GM12892 (cell line): Measurements from ENCODE around the gene KCNMA1.

Experiments
- DNase-seq: peaks from one replicate; pipeline ENCODE4 v3.0.0; 2011; ENCODE audit not compliant: insufficient read length
- FAIRE-seq: peaks from 2 replicates; lab custom pipeline; 2011; peaks lifted over from hg19 to GRCh38; lab: Jason Lieb, UNC
- POLR2A ChIP-seq: IDR thresholded peaks from 2 replicates; pipeline ENCODE4 v1.6.1; 2011; ENCODE audit warnings: low read depth, low read length, control low read depth
- POLR2AphosphoS5 ChIP-seq: IDR thresholded peaks from 2 replicates; pipeline ENCODE4 v1.6.1; 2011; ENCODE audit warnings: low read depth, low read length, control low read depth
- TAF1 ChIP-seq: IDR thresholded peaks from 2 replicates; pipeline ENCODE4 v1.6.1; 2011; ENCODE audit warnings: low read depth, mild to moderate bottlenecking, control low read depth, low read length, borderline replicate concordance

Gene KCNMA1

GRCh38 chr10:77204171-77204570, 433.4 kb downstream of the KCNMA1 start:
- DNase-seq (no peak), FAIRE-seq (no peak)
- TF ChIP-seq POLR2AphosphoS5 = no peak
- no peak for TF ChIP-seq POLR2A
- TF ChIP-seq TAF1 = no peak

DNA sequence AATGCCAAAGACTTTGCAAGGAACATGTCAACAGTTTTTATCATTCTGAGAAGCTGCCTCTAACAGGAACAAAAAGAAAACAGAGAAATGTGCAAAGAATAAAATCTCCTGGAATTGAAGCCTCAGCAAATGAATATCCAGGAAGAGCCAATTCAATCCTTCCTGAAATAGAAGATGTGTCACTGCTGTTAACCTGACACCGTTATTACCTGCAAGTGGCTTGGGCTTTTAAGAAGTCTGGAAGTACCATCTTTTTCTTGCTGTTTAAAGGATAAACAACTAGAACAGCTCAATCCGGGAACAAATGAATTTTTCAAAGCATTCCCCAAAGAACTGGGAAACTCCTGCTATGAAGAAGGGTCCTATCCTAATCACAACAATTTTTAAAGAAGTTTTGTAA, 434.8 kb downstream of the KCNMA1 start:
- TF ChIP-seq POLR2A (no peak), TAF1 (no peak), POLR2AphosphoS5 (no peak)
- no peak for FAIRE-seq
- DNase-seq = no peak

- FAIRE-seq = no peak
- no peak for DNase-seq
- TF ChIP-seq TAF1 (no peak), POLR2AphosphoS5 (no peak), POLR2A (no peak)
Measured at GRCh38 chr10:77201135-77202106, 436.2 kb downstream of the KCNMA1 start.

GRCh38 chr10:77197544-77197943, 440.1 kb downstream of the KCNMA1 start:
- FAIRE-seq = peak; percentile 79
- DNase-seq = no peak
- TF ChIP-seq TAF1 (no peak), POLR2A (no peak), POLR2AphosphoS5 (no peak)

DNA sequence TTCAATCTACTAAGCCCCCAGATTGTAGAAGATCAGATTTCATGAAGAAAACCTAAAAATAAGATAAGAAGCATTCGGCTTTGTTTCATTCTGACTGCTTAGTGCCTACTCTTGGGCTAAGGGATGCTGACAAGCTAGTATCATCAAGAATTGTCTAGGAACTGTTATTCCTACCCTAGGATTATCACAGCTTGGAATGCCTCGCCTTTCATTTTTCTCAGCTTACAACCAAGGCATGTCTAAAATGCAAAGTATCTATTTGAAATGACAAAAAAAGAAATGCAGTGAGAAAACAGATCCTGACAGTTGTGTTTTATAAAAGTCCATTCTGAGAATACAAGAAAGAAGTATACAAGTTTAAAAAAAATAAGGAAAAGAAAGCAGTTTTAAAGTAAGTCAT, 441.0 kb downstream of the KCNMA1 start:
- DNase-seq (no peak), FAIRE-seq (no peak)
- TF ChIP-seq TAF1 (no peak), POLR2A (no peak), POLR2AphosphoS5 (no peak)

- FAIRE-seq (no peak), DNase-seq (no peak)
- TF ChIP-seq POLR2AphosphoS5 = no peak
- no peak for TF ChIP-seq POLR2A
- TF ChIP-seq TAF1 = no peak
Measured at GRCh38 chr10:77195101-77195500, 442.5 kb downstream of the KCNMA1 start.

DNA sequence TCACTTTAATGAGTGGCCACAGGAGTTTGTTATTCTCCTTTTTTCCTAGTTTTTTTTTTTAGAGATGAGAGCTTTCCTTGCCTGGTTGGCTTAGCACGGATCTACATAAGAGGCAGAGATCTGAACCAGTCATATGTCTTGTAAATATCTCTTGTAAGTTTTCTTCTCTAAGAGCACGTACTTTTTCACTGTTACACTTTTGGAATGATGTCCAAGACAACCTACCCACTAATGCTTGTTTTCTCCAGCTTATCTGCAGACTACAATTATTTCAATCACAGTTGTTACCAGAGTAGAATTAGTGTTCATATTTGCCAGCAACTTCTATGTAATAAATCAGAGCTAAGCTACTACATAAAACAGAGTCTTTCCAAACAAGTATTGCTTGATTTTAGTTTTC, 444.6 kb downstream of the KCNMA1 start:
- no peak for TF ChIP-seq POLR2AphosphoS5
- no peak for TF ChIP-seq TAF1
- no peak for TF ChIP-seq POLR2A
- no peak for DNase-seq
- no peak for FAIRE-seq

DNA sequence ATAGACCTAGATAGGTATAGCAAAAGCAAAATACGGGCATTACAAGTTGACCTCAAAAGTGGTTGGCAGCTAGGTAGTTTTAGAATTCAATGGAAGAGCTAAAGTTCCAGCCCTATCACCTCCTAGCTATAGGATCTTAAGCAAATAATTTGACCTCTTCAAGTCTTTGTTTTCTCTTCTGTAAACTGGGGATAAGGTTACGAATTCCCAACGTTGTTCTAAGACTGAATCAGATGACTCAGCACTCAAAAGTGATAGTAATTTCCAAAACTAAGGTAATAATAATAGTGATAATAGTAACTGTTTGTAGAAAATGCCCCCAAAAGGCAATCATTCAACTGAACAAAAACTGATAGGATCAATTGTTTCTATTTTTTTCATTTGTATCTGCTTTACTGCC, 445.2 kb downstream of the KCNMA1 start:
- FAIRE-seq = no peak
- no peak for DNase-seq
- TF ChIP-seq TAF1 = no peak
- no peak for TF ChIP-seq POLR2A
- TF ChIP-seq POLR2AphosphoS5 = no peak

- FAIRE-seq (no peak), DNase-seq (no peak)
- no peak for TF ChIP-seq POLR2A
- TF ChIP-seq POLR2AphosphoS5 = no peak
- TF ChIP-seq TAF1 = no peak
Measured at GRCh38 chr10:77191324-77192049, 446.1 kb downstream of the KCNMA1 start.

DNA sequence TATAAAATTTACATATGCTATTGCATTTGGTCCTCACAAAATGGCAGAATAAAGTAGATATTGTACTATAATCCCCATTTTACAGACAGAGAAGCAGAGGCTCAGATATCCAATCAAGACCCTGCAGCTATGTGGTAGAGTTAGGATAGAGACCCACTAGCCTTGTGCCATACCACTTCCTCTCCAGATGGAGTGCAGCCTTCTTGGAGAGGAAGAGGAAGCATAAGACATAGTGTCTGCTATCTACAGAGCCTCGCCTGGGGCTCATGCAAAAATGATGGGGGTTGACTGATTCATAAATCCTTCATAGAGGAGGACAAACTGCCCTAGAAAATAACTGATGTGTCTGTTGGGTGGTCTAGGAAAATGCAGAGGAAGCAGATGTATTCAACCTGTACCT, 447.3 kb downstream of the KCNMA1 start:
- no peak for DNase-seq
- FAIRE-seq = no peak
- TF ChIP-seq POLR2A (no peak), POLR2AphosphoS5 (no peak), TAF1 (no peak)

DNA sequence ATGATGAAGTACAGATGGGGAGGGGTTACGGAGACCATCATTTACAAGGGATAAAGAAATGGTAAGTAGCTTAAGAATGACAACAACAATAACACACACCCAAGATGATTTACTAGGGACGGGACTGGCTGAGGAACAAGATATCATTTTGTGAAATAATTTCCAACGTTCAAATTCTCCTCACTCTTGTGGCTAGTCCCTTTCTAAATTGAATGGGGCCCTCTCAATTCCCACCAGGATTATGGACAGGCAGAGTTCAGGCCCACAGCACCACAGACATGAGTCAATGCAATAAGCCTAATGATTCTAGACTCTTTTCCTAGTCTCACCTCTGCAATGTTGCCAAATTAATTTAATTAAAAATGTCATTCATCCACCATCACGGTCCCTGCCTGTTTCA, 448.1 kb downstream of the KCNMA1 start:
- no peak for DNase-seq
- peak; percentile 65 for FAIRE-seq
- no peak for TF ChIP-seq POLR2AphosphoS5
- no peak for TF ChIP-seq POLR2A
- TF ChIP-seq TAF1 = no peak

DNA sequence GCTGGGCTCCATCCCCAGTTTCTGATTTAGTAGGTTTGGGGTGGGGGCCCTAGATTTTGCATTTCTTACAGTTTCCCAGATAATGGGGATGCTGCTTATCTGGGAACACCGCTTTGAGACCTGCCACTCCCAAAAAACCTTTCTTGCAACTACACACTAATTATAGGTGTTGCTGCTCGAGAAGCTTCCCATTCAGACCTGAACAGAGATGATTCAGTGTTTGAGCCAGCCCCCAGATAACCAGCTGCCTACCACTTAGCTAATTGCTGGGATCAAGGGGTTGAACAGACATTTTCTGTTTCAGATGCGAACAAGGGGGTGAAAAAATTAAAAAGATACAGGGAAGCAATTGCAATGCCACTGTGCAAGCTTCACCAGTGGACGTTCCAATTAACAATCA, 448.5 kb downstream of the KCNMA1 start:
- TF ChIP-seq POLR2AphosphoS5 (no peak), TAF1 (no peak), POLR2A (no peak)
- FAIRE-seq = no peak
- no peak for DNase-seq

DNA sequence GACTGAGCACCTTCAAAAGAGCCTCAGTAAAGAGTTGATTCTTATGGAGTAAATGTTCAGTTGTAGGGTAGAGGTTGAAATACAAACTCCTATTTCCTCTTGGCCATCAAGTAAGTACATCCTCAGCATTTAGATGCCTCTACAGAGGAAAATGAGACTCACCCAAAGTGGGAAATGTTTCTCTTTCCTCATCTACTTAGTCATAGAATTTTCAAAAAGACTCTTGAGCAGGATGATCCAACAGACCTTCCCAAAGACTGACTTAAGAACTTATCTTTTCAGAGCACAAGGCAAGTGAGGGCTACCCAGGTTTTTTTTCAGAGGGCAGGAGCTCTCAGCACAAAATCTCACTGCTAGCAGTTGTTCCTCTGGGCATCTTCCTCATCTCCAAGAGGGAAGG, 449.1 kb downstream of the KCNMA1 start:
- no peak for TF ChIP-seq POLR2AphosphoS5

More for the DNA sequence above, 449.1 kb downstream of the KCNMA1 start:
- DNase-seq (no peak), FAIRE-seq (no peak)
